IPS-NIHi7 (cell line): ENCODE data around the gene RER1.

Experiments
- DNase-seq: peaks from one replicate; pipeline ENCODE4 v3.0.0; 2012; ENCODE audit warnings: mixed read lengths; ENCODE audit errors: extremely low spot score

RER1 gene

GRCh38 chr1:2389644-2390043, 2.0 kb upstream of the RER1 start:
- DNase-seq: no peak

GRCh38 chr1:2391931-2392509, 379 bp downstream of the RER1 start:
- no peak for DNase-seq

GRCh38 chr1:2392686-2393085, 1.0 kb downstream of the RER1 start:
- no peak for DNase-seq

GRCh38 chr1:2393471-2393877, 1.8 kb downstream of the RER1 start:
- no peak for DNase-seq

- DNase-seq: no peak
Measured at GRCh38 chr1:2394220-2394619, 2.6 kb downstream of the RER1 start.

- DNase-seq: no peak
Measured at GRCh38 chr1:2394761-2395160, 3.1 kb downstream of the RER1 start.

GRCh38 chr1:2395245-2395644, 3.6 kb downstream of the RER1 start:
- DNase-seq: no peak

- no peak for DNase-seq
Measured at GRCh38 chr1:2396059-2396458, 4.4 kb downstream of the RER1 start.

GRCh38 chr1:2396476-2396875, 4.8 kb downstream of the RER1 start:
- no peak for DNase-seq

- no peak for DNase-seq
Measured at GRCh38 chr1:2397007-2397679, 5.5 kb downstream of the RER1 start.

GRCh38 chr1:2398871-2399270, 7.2 kb downstream of the RER1 start:
- DNase-seq: no peak

- DNase-seq: no peak
Measured at GRCh38 chr1:2399890-2400575, 8.4 kb downstream of the RER1 start.

GRCh38 chr1:2400576-2400909, 8.9 kb downstream of the RER1 start:
- DNase-seq: no peak

- DNase-seq: no peak
Measured at GRCh38 chr1:2400950-2401649, 9.5 kb downstream of the RER1 start.

- DNase-seq: no peak
Measured at GRCh38 chr1:2402420-2402819, 10.8 kb downstream of the RER1 start.

- DNase-seq: no peak
Measured at GRCh38 chr1:2403273-2403672, 11.6 kb downstream of the RER1 start.

- DNase-seq: no peak
Measured at GRCh38 chr1:2404142-2404889, 12.7 kb downstream of the RER1 start.

GRCh38 chr1:2404890-2405511, 13.4 kb downstream of the RER1 start:
- no peak for DNase-seq

- no peak for DNase-seq
Measured at GRCh38 chr1:2405588-2406295, 14.1 kb downstream of the RER1 start.

- no peak for DNase-seq
Measured at GRCh38 chr1:2406451-2407041, 14.9 kb downstream of the RER1 start.
